Renal cortex interstitium (tissue), 11 donors: Measurements from ENCODE around the gene EPB41. TPM values are rescaled to one million over a fixed set of nuclear protein-coding genes. Genes with fewer than 3 reads are reported as not detected.
"Not testable (repeated sequence)": the region's sequence is repeated elsewhere in the genome, so short reads cannot be mapped to it uniquely, and the experiment has no call there.

Experiments used
- DNase-seq, 11 donors: peaks; one replicate each; pipeline ENCODE4 v3.0.0-alpha.2; 2013; ENCODE audit warnings: low read depth in 9 of 11, low spot score in 4 of 11; ENCODE audit errors: extremely low read depth in 1 of 11
- polyA plus RNA-seq, 3 donors: library from polyadenylated mRNA; unstranded; fragments of 120-200 nt; gene quantifications; one replicate each; pipeline ENCODE4 v1.2.1, GENCODE V29; 2013; ENCODE audit not compliant: insufficient read length in 3 of 3

Gene EPB41
- polyA plus RNA-seq, 3 donors = 49.0 to 60.1 (median 53.6) TPM

DNA sequence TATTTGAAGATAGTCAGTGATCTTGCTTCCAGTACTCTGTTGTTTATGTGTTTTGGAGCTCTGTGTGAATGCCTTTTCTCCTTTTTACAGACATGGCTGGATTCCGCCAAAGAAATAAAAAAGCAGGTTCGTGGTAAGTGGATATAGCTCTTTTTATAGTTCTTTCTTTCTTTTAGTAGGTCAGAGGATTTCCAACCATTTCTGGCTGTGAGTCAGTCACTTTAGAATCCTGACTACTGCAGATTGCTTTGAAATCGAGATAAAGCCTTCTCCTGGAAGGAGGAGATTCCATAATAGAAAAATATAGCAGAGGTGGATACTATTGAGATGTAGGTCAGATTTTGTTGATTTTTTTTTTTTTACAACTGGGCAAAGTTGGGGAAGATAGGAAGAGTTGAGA, 97.4 kb downstream of the EPB41 start:
- no peak for DNase-seq

DNA sequence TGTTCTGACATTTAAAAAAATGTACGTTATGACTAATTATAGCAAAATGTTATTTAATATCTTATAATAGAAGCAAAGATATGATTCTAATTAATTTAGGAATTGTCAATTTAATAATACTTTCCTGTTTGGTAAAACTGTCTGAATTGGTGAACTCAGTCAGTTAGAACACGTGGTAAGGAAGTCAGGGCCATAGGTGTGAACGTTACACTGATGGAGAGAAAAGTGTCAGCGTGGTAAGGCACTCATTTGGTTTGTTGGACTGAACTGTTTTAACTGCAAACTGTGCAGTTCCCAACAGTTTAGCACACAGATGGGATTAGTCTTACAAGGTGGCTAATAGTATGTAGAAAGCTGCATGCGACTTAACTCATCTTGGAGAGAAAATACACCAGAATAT, 102.9 kb downstream of the EPB41 start:
- DNase-seq = no peak

DNA sequence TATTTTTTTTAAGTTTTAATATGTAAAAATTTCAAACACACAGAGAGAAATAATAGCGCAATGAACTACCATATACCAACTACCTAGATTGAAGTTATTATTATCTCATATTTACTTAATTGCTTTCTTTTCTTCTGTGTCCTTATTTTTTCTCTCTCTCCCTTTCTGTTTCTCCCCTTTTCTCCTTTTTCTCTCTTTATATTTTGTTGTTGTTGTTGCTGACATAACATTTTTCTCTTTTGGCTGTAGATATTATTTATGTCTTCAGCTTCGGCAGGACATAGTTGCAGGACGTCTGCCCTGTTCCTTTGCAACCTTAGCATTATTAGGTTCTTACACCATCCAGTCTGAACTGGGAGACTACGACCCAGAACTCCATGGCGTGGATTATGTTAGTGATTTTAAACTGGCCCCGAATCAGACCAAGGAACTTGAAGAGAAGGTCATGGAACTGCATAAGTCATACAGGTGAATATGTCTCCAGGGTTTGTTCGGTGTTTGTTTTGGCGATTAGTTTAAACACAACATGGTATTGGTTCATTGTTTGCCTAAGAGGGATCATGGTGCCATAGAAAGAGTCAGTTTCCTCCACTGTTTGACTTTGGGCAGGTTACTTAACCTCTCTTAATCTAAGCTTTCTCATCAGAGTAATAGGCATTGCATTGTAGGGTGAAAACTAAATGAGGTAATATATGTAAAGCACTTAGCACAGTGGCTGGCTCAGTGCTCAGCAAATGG, 103.8 kb downstream of the EPB41 start:
- DNase-seq = no peak

DNA sequence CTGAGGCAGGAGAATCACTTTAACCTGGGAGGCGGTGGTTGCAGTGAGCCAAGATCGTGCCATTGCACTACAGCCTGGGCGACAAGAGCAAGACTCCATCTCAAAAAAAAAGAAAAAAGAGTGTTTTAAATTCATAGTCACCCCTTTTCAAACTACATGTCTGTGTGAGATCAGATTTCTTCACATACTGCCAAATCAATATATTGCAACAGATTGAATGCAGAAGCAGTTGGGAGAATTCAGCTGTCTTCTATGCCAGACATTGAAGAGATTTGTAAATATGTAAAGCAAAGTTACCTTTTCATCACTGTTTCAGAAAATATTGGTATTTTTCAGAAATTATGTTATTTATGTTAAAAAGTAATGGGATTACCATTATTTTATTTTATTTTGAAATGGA, 108.3 kb downstream of the EPB41 start:
- DNase-seq = no peak

DNA sequence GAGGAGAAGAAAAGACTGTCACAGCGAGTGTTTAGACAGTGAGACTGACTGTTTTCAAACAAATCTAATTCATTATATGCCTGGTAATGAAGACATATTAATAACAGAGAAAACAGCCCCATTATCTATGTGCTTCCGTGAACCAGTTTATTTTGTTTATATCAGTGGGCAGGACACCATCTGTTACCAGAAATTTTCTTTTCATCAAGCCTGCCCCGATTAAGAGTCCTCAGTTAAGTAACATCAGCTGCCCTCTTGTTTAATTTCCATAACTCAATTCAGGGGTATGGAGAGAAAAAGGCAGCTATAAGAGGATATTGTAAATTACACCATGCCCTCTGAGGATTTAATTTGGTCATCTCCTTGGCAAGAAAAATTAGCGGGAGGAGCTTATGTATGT, 115.3 kb downstream of the EPB41 start:
- no peak for DNase-seq

DNA sequence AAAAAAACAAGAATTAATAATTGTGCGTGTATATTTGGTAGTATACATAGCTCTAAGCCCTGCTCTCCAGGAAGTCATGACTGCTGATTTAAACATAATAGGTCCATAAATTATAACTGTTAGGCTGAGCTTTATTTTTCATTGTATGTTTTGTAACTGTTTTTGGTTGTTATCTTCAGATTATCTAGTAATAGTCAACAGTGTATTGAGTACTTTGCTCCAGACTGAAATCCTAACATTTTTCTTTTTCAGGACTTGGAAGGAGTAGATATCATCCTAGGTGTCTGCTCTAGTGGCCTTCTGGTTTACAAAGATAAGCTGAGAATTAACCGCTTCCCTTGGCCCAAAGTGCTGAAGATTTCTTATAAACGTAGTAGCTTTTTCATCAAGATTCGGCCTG, 118.5 kb downstream of the EPB41 start:
- no peak for DNase-seq

DNA sequence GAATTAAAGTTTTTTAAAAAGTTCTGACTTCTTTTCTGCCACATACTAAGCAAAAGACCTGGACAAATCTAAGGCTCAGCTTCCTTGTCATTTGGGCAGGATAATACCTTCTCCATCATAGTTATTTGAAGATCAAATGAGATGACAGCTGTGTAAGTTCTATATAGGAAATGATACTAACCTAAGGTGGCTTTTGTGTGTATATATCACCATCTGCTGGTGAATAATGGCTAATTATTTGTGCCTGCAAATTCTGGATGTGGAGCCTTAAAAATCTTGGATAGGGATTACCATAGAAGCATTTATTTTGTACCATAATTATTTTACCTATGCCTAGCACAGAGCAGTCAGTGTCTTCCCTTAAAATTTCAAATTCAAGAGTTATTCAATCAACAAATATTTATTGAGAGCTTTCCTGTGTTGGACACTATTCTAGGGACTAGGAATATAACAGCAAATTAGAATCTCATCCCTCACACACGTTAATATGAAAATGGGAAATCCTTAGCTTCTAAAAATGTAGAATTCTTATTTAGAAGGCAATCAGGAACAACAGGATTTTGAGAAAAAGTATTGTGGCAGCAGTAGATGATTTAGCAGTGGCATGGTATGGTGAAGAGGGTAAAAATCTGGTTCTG, 119.6 kb downstream of the EPB41 start:
- peak in 6 of 11 donors; percentile 22 to 39 (median 25) for DNase-seq

DNA sequence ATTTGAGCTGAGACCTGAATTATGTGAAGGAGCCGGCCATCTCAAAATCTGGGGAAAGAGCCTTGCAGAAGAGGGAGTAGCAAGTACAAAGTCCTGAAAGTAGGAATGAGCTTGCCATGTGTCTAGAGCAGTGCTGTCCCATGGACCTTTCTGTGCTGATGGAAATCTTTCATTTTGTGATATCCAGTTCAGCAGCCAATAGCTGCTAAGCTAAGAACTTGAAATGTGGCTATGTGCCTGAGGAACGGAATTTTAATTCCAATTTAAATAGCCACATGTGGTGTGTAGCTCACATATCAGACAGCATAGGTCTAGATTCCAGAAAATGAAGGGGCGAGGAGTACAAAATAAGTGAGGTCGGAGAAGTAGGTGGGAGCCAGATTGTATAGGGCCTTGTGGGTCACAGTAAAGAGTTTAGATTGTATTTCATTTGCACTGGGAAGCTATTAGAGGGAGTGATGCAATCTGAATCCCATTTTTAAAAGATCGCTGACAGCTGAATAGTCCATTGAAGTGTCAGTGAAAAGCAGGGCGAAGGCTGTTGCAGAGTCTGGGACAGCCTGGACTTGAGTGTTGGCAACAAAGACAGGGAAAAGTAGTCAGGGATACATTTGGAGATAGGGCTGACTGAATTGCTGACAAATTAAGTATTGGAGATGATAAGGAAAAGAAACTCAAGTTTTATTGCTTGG, 129.1 kb downstream of the EPB41 start:
- no peak for DNase-seq

DNA sequence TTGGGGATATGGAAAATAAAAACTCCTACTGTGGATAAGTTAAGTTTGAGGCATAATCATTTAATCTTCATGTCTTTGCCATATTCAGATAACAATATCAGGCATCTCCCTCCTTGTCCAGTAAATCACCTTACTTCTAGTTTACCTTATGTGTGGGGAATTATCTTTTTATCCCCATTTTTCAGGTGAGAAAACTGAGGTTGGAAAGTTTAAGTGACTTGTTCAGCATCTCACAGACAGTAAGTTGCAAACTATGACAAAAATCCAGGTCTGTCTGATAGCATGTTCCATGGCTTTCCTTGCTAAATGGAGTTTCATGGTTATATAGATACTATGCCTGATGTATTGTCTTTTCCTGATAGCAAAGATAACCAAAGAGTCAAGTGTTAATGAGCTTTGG, 129.6 kb downstream of the EPB41 start:
- no peak for DNase-seq

DNA sequence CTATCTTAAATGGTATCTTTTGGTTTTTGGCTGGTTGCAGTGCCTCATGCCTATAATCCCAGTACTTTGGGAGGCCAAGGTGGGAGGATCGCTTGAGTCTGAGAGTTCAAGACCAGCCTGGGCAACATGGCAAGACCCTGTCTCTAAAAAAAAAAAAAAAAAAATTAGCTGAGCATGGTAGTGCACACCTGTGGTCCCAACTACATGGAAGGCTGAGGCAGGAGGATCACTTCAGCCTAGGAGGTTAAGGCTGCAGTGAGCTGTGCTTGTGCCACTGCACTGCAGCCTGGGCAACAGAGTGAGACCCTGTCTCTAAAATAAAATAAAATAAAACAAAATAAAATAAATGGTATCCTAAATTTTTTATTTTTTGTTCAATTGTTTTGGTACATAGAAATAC, 131.3 kb downstream of the EPB41 start:
- not testable (repeated sequence) for DNase-seq

DNA sequence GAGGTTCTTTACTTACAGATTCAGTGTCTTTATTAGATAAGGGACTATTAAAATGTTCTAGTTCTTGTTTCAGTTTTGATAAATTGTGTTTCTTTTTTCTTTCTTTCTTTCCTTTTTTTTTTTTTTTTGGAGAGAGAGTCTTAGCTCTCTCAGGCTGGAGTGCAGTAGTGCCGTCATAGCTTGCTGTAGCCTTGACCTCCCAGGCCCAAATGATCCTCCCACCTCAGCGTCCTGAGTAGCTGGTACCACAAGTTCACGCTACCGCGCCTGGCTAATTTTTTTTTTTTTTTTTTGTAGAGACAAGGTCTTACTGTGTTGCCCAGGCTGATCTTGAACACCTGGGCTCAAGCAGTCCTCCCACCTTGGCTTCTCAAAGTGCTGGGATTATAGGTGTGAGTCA, 132.8 kb downstream of the EPB41 start:
- DNase-seq = no peak

DNA sequence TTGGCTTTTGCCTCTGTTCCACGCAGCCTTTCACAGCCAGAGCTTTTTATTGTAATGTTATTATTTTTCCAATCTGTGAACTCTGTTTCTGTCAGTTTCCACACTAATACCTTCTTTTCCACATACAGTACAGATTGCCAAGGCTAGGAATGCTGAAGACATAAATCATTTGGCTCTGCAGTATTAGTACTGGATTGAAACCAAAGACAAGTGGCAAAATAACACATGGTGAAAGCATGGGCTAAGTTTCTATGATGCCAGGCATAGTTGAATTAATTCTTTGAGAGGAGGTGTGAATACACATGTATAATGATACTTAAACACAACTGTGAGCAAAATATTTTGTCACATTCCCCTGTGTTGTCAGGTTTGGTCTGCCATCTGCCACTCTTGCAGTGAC, 135.8 kb downstream of the EPB41 start:
- DNase-seq = no peak

DNA sequence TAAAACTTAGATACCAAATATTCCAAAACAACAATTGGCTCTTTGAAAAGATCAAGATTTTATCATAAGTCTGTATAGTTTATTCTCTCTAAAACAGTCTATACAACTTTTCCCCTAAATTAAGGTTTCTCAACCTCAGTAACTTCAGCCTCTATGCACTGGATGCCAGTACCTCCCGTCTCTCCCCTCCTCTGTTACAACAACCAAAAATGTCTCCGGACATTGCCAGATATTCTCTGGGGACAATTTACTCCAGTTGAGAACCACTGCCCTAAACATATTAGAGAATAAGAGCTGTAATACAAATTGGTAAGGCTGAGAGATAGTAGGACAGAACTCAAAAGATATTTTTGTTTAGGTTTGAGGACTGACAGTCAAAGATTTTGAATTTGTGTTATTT, 137.7 kb downstream of the EPB41 start:
- DNase-seq = no peak

DNA sequence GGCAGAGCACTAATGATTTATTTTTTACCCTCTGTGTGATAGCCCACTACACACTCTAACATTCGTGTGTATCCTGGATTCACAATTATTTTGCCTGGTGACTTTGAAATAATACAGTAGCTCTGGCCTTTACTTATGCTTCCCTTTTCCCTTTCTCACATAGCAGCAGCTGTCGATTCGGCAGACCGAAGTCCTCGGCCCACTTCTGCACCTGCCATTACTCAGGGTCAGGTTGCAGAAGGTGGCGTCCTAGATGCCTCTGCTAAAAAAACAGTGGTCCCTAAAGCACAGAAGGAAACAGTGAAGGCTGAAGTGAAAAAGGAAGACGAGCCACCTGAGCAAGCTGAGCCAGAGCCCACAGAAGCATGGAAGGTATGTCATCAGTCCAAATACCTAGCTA, 138.6 kb downstream of the EPB41 start:
- DNase-seq = no peak

DNA sequence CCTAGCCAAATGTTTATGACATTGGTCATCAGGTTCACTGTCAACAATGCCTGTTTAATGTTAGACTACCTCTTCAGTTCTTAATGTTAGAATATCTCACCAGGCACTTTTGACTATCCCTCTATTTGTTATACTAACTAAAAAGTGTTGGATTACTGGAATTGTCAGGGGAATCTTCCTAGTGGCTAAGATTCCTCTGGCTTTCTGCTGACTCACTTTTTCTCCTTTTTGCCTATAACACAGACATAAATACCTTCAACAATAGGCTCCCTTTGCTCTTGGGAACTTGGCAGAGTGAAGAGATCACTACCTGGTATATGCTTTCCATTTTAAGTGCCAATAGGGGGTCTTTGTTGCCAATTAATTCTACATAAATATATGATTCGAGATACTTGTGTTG, 140.8 kb downstream of the EPB41 start:
- DNase-seq = no peak

DNA sequence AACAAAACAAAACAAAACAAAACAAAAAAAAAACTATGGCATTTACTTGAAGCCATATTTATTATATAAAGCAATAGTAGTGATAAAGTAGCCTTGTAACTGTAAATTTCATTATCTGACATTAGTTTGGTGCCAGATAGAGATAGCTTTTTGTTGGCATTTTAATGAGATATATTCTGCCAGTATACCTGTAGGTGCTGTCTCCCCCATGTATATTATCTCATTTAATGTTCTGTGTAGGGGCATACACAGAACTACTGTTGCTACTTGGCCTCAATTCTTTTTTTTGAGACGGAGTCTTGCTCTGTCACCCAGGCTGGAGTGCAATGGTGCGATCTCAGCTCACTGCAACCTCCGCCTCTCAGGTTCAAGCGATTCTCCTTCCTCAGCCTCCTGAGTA, 141.9 kb downstream of the EPB41 start:
- no peak for DNase-seq

DNA sequence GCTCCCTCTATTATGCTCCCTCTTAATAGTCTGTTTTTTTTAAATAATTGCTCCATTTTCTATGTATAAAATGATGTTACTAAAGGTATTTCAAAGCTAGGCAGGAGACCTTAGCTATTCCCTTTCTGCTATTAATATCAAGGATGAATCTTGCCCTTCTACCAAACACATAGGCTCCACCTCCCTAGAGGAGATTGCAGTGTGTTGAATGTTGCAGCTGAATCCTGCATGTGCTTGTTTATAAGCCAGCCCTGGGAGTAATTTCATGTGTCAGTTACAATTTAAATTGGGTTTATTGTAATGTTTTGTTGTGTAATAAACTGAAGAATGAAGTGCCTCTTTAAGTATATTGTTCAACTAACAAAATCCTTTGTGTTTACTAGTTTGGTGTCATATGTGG, 143.3 kb downstream of the EPB41 start:
- no peak for DNase-seq

DNA sequence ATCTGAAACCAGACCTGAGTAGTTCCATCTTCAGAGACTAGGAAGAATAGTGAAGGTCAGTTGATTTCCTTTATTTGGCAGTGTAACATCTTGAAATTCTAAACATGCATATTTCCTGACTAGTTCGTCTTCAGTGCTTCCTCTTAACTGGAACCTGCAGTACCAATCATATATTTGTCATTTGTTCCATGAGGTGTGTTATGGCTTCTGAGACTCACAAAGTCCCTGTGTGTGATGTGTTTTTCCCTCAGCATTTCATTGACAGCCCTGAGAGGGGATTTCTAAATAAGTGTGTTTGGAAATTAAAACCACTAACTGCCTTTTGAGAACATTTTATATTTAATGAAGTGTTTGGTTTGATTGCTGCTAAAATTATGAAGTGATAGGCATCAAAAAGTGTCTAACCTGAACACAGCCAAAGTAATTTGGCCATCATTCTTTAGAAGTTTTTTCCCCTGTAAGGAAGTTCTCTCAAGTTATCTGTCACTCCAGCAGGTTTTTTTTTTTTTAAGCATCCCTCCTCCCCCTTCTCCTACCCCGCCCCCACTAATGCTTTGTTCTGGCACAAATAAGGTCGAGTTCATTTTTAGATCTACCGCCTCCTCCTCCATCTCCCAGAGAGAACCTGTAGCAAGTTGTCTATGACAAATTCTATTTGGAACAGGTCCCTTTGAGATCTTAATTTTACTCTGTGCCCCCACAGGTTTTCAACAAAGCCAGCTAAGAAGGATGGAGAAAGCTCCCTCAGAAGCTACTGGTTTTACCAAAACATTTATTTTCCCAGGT, 148.0 kb downstream of the EPB41 start:
- no peak for DNase-seq

DNA sequence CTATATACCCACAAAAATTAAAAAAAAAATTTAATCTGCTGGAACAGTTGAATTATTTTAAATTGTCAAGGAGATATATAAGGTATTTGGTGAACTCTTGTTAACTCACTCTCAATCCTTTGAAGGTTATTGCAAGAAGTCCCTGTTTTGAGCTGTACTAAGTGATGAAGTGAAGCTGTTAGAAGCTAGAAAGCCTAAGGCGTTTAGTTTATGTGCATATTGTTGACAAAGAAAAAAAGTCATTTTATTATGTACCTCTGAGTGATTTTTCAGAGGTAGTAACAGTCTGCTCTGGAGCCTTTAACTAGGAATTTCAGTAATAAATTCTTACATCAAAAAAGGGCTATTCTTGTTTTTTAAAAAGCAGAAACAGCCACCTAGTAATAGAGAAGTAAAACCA, 149.7 kb downstream of the EPB41 start:
- no peak for DNase-seq

DNA sequence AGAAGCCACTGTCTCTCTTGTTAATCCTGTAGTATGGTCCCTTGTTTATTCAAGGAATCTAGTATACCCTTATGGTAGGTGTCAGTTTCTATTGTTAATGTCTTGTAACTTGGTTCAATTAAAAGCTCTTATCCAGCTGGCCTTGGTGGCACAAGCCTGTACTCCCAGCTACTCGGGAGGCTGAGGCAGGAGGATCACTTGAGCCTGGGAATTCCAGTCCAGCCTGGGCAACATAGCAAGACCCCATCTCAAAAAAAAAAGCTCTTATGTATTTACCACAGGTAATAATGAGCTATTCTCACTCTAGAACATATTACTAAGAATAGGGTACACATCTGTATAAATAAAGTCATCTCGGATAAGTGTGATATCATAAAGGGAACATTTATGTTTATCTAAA, 162.8 kb downstream of the EPB41 start:
- no peak for DNase-seq
